Astrocyte of the spinal cord (primary cell): ENCODE results near the gene SLC35G3.
"Not testable (repeated sequence)": the region's sequence is repeated elsewhere in the genome, so short reads cannot be mapped to it uniquely, and the experiment has no call there.

Experiments used
- DNase-seq: peaks from one replicate; pipeline ENCODE4 v3.0.0; 2011; ENCODE audit warnings: low read depth, low spot score
- H3K4me3 ChIP-seq: 2 replicates; pipeline ENCODE4 v1.5.1; 2011; ENCODE audit warnings: low read depth, mild to moderate bottlenecking, low read length, moderate library complexity
- CTCF ChIP-seq: IDR thresholded peaks from 2 replicates; pipeline ENCODE4 v1.5.1; 2012; ENCODE audit warnings: low read depth, mild to moderate bottlenecking, low read length, inconsistent platforms
- in situ Hi-C: cut with HindIII; loops from 2 replicates; pipeline ENCODE4 v1.10.0; 2017; ENCODE audit warnings: low sequenced_read_pairs

Gene SLC35G3

GRCh38 chr17:35189291-35189690 is 4.9 kb downstream of the SLC35G3 start:
- in situ Hi-C loops, result no loop called here
- no peak for TF ChIP-seq CTCF
- DNase-seq, result peak; percentile 7
- H3K4me3 ChIP-seq, result no peak overlapping the region

GRCh38 chr17:35188111-35188510 is 6.1 kb downstream of the SLC35G3 start:
- in situ Hi-C loops, result no loop called here
- H3K4me3 ChIP-seq, result no peak overlapping the region
- no peak for TF ChIP-seq CTCF
- DNase-seq, result peak; percentile 16

- no peak for TF ChIP-seq CTCF
- in situ Hi-C loops, result no loop called here
- H3K4me3 ChIP-seq, result no peak overlapping the region
- no peak for DNase-seq
Measured at GRCh38 chr17:35187481-35187880, 6.7 kb downstream of the SLC35G3 start.

GRCh38 chr17:35185849-35186248 is 8.3 kb downstream of the SLC35G3 start:
- in situ Hi-C loops, result no loop called here
- no peak overlapping the region for H3K4me3 ChIP-seq
- DNase-seq, result no peak
- TF ChIP-seq CTCF, result no peak

GRCh38 chr17:35184274-35184673 is 9.9 kb downstream of the SLC35G3 start:
- H3K4me3 ChIP-seq, result no peak overlapping the region
- TF ChIP-seq CTCF, result no peak
- in situ Hi-C loops, result no loop called here
- DNase-seq, result no peak

GRCh38 chr17:35183332-35183731 is 10.9 kb downstream of the SLC35G3 start:
- in situ Hi-C loops, result no loop called here
- H3K4me3 ChIP-seq, result no peak overlapping the region
- no peak for DNase-seq
- no peak for TF ChIP-seq CTCF

GRCh38 chr17:35179379-35179778 is 14.8 kb downstream of the SLC35G3 start:
- in situ Hi-C loops, H3K4me3 ChIP-seq, DNase-seq: not testable (repeated sequence)
